Stimulated activated CD8-positive, alpha-beta memory T cell treated with anti-CD3 and anti-CD28 coated beads, Interleukin-12 subunit alpha, Interleukin-12 subunit beta, amount 100 ng/mL, for 1 hour (primary cell): ENCODE data around the gene HNRNPL.
"Not testable (repeated sequence)": the region's sequence is repeated elsewhere in the genome, so short reads cannot be mapped to it uniquely, and the experiment has no call there.

Experiments used
- DNase-seq: peaks from one replicate; pipeline ENCODE4 v3.0.0-alpha.2; 2020; ENCODE audit warnings: low read depth

HNRNPL gene

GRCh38 chr19:38829203-38829602, 20.6 kb downstream of the HNRNPL start:
- not testable (repeated sequence) for DNase-seq

GRCh38 chr19:38826856-38827551, 22.8 kb downstream of the HNRNPL start:
- DNase-seq, result no peak

GRCh38 chr19:38825936-38826335, 23.9 kb downstream of the HNRNPL start:
- DNase-seq, result not testable (repeated sequence)

- not testable (repeated sequence) for DNase-seq
These were observed 28.5 kb downstream of the HNRNPL start for GRCh38 chr19:38821230-38821825.

GRCh38 chr19:38819231-38819920, 30.4 kb downstream of the HNRNPL start:
- DNase-seq, result no peak

- no peak for DNase-seq
These were observed 32.7 kb downstream of the HNRNPL start for GRCh38 chr19:38817081-38817480.

- DNase-seq, result no peak
These were observed 33.5 kb downstream of the HNRNPL start for GRCh38 chr19:38816131-38816750.

- no peak for DNase-seq
These were observed 34.5 kb downstream of the HNRNPL start for GRCh38 chr19:38815059-38816001.

- not testable (repeated sequence) for DNase-seq
These were observed 35.9 kb downstream of the HNRNPL start for GRCh38 chr19:38813932-38814331.

GRCh38 chr19:38813323-38813722, 36.5 kb downstream of the HNRNPL start:
- DNase-seq, result no peak

GRCh38 chr19:38812841-38813320, 36.9 kb downstream of the HNRNPL start, which contains the start of gene LGALS4:
LGALS4 (minus strand) TSS chr19:38812945; CDS start chr19:38812886, 59 bp downstream.
- no peak for DNase-seq

GRCh38 chr19:38812009-38812840, 37.6 kb downstream of the HNRNPL start:
- DNase-seq, result no peak

GRCh38 chr19:38809592-38810252, 40.1 kb downstream of the HNRNPL start:
- DNase-seq, result no peak

- DNase-seq, result no peak
These were observed 41.0 kb downstream of the HNRNPL start for GRCh38 chr19:38808741-38809140.

- DNase-seq, result not testable (repeated sequence)
These were observed 42.2 kb downstream of the HNRNPL start for GRCh38 chr19:38807374-38808098.

- no peak for DNase-seq
These were observed 43.4 kb downstream of the HNRNPL start for GRCh38 chr19:38806371-38806770.

- DNase-seq, result no peak
These were observed 44.6 kb downstream of the HNRNPL start for GRCh38 chr19:38805180-38805579.

- no peak for DNase-seq
These were observed 46.2 kb downstream of the HNRNPL start for GRCh38 chr19:38803543-38803942.
